GM21529 (cell line): ENCODE measurements around the gene LAMP5.

Experiments
- ATAC-seq: cut with Tn5 transposase; IDR thresholded peaks from one replicate; pipeline ENCODE4 v1.9.1; 2021; ENCODE audit not compliant: unreplicated experiment

The LAMP5 gene

DNA sequence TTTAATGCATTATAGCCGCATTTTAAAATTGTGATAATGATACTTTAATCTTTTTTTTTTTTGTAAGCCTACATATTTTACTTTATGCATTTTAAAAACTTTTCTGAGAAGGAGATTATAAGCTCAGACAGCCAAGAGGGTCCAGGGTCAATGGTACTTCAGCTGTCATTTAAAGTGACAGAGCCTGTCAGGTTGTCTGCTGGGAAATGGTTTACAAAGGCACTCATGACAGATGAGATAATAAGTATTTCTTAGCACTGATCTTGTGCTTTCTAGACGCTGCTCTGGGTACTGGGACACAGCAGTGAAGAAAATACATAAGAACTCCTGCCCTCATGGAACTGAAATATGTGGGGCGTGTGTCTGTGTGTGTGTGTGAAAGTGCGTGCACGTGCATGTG is 19.6 kb downstream of the LAMP5 start:
- ATAC-seq, result no peak

DNA sequence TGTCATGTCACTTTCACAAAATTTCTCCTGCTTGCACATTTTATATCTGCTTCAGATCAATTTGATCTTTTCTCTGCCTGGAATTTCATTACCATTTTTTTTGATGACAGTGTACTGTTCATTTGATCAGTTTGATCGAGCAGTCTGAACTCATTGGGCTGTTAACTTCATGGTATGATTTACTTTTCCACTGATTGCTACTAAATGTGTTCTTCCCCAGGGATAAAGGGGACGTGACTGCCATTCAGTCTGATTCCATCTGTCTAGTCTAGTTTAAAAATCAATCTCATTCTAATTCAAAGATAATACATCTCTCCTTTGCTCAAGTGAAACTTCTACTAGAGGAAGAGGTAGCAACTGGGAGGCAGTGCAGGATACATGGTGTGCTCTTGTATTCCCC is 21.1 kb downstream of the LAMP5 start:
- ATAC-seq, result no peak

DNA sequence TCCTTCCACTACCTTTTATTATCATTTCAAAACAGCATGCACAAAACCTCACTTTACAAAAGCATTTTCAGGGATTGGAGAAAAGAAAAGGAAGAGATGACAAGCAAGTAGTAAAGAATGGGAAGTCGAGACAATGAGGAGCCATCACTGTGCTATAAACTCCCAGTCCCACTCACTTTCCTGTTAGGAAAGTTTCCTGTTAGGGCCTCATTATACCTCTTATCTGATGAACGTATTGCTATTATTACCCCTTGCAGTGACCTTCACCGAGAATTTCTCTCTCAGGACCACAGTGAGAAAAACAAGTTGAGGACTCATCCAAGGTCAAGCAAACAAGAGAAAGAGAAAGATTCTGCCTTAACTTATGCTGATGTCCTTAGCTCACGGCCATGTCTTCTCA is 28.8 kb downstream of the LAMP5 start:
- no peak for ATAC-seq

DNA sequence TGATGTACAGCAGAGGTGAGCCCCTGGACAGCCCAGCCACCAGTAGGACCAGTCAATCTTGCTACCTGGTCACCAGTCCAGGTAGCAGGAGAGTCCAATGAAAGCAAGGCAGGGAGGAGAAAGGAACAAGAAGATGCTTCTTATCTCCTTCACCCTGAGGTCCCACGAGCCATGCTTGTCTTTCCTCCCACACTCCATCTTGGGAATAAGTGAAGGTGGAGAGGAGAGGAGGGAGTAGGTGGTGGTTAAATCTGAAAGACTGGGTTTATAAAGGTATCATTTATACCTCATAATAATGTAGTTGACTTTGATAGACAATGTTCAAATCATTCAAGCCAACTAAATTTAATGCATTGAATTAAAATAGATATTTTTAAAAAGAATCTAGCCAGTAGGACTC is 35.9 kb downstream of the LAMP5 start:
- ATAC-seq, result no peak

DNA sequence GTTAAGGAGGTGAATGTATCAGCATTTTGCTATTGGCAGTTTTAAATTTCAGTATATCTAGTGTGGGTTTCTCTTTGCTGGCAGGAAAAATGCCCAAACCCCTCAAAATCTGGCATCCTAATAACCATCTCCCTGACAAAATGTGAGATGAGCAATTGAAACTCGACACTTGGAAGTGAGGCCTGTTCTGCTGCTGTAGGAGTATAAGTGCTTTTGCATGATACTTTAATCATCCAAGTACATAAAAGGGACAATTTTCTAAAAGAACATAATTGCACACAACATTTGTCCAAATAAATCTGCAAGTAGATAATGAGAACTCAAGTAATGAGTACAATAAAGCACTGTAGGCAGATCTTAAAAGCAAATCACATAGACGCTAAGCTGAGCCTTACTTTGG is 36.5 kb downstream of the LAMP5 start:
- no peak for ATAC-seq

DNA sequence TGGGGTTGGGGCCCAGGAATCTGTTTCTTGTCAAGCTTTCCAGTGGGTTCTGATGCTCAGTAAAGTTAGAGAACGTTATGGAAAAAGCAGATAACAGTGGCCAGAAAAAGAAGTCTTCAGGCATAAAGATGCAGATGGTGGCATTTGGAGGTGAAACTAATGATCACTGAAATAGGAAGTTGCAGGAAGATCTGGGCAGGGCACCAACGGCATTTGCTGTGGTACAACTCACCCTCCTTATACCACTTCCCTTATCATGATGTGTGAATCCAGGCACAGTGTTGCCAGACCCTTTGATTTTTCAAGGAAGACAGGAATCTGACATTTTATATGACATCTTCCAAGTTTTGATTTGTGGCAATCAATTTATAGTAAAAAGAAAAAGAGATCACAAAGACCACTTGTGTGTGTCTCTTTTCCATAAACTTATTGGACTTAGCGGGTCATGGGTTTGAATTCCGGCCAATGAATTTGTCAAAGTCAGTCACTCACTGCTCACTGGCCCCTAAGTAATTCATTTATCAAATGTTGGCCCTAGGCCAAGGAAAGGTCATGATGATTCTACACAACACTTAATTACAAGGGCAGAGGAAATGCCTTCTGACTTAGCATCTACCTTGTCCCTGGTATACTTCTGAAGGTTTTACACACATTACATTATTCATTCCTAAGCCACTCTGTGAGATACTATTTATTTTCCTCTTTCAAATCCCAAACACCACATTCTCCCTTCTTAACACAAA is 37.6 kb downstream of the LAMP5 start:
- no peak for ATAC-seq

DNA sequence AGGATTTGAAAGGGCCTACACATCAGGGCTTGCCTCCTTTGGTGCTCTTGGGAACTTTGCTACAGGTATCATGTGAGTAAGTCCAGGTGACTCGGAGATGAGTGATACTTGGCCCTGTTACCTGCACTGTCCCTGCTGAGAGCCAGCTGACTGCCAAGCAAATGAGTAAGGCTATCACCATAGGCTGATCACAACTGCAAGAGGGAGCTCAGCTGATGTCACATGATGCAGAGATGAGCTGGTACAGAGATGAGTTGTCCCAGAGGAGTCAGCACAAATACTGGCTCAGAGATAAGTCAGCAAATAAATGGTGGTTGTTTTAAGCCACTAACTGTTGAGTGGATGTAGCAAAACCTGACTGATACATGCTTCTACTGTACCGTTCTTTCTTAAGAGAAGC is 41.4 kb downstream of the LAMP5 start:
- no peak for ATAC-seq

DNA sequence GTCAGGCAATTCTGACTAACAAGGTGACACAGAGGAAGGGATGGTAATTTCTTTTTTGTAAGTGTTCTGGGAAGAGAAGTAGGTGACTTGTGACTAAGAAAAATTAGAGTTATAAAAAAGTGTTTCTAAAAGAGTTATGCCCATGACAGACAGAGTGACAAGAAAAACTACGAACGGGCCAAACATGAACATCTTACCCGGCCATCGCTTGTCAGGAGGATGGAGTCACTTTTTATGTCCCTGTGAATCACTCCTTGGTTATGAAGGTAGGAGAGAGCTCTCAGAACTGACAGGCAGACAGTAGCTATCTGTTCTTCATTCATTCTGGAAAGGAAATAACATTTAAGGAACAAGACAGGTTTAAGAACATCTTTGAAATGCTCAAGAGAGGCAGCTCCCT is 43.0 kb downstream of the LAMP5 start:
- no peak for ATAC-seq

DNA sequence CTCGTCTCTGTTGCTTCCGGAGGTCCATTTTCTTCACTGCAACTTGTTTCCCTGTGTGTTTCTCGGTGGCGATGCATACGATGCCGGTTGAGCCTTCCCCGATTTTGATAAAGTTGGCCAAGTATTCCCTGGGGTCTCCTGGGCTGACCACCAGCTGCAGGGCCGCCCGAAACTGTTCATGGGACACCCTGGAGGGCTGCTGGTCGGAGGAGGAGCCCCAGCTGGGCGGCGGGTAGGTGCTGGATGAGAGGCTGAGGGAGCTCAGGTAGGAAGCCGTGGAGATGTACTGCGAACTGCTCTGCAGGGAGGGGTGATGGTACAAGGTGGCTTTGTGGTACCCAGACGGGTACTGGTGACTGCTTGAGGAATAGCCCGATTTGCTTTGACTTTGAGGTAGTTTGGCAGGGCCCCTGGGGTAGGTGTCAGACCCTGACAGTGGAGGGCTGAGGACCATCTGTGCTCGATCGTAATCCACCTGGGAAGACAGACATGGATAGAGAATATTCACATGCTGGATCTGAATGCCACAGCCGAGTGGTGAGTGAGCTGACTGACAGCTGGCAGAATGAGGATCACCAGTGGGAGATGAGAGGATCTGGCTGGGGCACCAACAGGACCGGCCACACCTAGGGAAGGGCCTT is 51.6 kb downstream of the LAMP5 start:
- no peak for ATAC-seq

DNA sequence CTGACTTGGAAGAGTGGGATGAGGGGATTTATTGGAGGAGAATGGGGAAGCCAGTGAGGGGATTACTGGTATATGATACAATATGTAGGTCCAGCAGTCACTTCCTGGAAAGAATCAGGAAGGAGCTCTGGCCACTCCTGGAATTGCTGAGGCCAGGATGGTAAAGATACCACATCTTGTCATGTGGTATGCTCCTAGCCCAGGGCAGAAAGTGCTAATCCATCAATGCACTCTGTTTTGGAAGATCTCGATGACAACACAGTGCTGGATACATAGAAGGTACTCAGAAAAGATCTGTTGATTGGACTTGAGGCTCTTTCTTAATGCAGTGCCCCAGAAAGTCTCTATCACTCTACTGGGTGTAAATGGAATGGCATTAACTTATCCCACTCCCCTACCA is 52.6 kb downstream of the LAMP5 start:
- ATAC-seq, result no peak

DNA sequence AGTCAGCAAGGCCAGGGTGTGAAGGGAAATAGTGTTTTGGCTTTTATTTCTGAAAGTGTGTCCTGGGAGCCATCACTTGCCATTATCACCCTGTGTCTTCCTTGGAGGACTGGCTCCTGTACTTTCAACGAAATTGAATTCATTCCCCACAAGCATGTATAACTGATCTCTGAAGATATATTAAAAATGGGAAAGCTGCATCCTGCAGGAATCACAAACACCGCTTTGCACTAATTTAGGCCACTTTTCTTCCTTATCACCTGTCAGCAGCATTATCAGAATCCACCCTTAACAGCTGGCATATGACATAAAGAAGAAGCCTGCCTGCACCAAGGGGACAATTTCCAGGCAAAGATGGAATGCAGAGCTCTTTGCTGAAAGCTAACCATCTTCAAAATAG is 56.2 kb downstream of the LAMP5 start:
- ATAC-seq, result no peak

DNA sequence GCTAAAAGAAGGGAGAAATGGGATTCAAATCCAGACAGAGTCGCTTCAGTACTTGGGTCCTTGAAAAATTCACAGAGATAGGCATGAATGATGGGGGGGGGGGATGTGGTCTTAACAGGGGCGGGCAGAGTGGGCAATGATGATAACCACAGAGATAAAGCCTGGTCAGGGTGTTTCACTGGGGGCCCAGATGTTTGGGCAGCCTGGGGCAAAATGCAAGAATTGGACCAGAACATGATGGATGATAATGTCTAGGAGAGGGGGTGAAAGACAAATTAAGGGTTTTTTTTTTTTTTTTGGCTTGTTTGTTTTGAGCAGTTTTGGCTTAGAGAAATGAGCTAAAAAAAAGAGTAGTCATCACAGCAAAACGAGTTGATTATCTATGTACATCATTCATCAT is 57.4 kb downstream of the LAMP5 start:
- no peak for ATAC-seq

DNA sequence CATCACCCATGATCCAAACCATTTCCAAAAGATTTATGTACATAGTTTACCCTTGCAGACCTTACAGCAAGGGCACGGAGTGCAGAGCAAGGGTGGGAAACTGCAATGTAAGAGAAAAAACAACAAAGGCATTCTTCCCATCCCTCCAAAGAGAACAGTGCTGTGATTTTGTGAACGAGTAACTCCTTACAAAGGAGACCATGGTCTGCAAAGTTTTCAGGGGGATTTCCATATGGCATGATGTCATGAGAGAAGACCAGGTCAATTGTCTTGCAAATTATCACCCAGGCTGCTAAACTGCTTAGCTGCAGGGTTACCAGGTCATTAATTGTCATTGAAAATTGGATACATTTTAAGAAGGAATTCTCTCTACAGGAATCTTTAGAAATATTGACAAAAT is 58.3 kb downstream of the LAMP5 start:
- ATAC-seq, result no peak

DNA sequence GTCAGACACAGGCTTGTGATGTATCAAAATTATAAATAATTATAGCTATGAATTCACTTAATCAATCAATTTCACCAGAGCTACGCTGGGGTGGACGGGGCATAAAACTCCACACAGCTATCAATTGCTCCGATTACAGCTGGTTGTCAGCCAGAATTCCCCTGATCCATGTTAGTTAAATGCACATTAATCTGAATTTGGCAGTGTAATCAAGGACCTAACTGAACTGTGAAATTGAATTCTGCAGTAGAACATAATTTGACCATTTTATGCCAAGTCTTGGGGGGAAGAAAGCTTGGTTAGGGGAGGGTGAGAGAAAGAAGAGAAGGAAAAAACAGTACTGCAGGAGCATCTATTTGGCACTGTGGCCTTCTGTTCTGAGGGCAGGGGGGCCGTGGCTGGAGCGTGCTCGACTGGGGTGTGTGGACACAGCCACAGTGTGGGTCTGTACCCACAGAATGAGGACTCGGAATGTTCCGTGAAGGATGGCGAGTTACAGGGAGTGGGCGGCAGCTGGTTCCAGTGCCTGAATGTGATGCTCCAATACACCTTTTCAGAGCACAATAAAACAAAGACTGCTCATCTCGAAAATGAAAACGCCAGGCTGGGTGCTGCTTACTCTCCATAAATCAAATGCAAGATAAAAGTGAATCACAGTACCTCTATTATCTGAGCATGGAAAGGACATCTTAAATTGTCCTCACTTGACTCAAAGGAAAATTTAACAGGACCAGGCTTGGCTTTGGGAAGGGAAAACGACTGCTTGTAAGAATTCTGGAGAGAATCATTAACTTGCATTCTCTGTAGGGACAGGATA is 59.2 kb downstream of the LAMP5 start:
- ATAC-seq, result no peak

DNA sequence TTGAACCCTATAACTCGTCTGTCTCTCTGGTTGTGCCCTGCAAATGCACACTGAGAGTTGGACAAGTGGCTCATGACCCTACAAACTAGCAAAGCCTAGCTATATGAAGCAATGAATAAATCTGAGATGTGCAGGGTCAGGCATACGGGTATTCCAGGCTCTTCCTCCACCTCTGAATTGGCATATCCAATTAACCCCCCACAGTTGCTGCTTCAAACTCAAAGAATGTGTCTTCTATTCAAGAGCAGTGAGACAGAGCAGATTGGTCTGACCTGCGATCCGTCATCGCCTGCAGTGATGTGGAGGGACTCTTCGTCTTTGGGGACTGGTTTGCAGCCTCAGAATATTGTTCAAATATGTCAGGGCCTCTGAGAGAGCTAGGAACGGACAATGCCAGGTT is 59.8 kb downstream of the LAMP5 start:
- ATAC-seq, result no peak

DNA sequence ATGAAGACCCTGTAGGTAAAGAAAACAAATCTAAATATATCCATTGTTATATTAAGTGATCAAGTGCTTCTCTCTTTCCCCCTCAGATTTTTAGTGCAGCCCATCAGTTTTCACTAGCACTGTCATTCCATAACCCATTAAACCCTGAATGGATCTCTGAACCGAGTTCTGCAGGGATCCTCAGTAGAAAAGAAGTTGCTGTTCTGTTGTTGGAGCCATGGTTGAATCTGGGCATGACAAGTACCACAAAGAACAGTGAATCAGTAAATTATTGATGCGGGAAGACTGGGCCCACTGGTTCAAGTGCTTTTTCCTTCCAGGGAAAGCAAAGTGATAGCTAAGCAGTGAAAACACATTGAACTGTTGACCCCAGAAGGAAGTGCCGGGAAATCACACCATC is 60.4 kb downstream of the LAMP5 start:
- no peak for ATAC-seq

DNA sequence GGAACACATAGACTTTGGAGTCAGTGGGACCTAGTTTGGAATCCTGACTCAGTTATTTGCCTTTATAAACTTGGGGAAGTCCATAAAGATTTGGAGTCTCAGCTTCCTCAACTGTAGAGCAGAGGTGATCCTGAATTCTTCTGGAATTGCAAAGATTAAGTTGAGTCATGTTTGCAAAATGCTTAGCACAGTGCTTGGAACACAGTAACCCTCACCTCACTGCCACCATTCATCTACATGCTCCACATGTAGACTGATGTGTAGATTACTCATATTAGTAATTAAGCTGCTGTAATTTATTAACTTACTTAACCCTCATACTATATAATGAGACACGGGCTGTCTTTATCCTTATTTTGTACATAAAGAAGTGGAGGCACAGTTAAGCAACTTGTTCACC is 61.4 kb downstream of the LAMP5 start:
- ATAC-seq, result no peak

DNA sequence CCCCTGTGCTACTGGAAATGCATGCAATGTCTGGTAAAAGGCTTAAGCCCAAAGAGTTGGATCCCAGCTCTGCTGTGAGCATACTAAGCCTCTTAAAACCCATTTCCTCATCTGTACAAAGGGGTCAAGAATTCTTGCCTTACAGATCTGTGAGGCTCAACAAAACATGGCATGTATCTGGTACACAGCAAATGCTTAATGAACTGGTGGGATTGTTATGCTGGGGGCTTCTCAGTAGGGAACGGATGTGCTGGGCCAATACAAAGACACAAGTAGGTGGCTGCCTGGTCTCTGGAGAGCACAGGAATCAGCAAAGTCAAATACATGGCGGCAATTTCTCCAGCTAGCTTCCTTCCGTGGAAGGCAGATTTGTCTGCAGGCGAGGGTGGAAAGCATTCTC is 62.3 kb downstream of the LAMP5 start:
- ATAC-seq, result no peak

DNA sequence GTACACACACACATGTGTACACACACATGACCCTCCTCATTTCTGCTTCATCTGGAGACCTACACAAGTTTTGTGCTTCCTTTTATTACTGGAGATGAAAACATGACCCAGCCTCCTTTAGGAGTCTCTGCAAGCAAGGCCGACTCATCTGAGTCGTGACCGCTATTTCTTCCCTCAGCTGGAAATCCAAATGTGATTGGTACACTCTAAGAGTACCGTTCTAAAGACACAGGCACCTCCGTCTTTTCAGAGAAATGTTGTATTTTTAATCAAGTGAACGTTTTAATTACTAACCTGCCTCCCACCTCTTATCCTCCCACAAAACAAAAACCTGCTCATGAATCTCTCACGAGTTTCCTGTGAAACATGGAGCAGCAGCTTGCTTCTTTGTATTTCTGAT is 63.0 kb downstream of the LAMP5 start:
- no peak for ATAC-seq

DNA sequence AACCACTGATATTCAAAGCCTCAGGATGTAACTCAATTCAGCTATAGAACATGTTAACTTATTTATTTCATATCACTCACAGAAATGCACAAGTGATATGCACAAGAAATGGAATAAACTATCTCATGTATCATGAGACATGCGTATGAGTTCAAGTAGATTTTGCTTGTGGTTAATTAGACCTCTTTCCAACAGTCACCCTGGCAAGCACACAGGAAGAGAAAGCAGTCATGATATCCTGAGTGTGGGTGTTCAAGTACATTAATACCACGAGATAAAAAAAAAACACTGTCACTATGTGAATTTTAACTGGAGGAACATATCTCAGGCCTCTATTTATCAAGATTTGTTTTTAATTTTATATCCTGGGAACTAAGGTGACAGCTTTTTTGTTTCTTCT is 64.2 kb downstream of the LAMP5 start:
- no peak for ATAC-seq
